HG02970 (cell line): ENCODE data around the gene DNAJA4.

Source experiments
- ATAC-seq: cut with Tn5 transposase; IDR thresholded peaks from one replicate; pipeline ENCODE4 v1.9.1; 2021; ENCODE audit warnings: mild to moderate bottlenecking, moderate library complexity, moderate number of reproducible peaks; ENCODE audit not compliant: unreplicated experiment, low FRiP score

DNAJA4 gene

DNA sequence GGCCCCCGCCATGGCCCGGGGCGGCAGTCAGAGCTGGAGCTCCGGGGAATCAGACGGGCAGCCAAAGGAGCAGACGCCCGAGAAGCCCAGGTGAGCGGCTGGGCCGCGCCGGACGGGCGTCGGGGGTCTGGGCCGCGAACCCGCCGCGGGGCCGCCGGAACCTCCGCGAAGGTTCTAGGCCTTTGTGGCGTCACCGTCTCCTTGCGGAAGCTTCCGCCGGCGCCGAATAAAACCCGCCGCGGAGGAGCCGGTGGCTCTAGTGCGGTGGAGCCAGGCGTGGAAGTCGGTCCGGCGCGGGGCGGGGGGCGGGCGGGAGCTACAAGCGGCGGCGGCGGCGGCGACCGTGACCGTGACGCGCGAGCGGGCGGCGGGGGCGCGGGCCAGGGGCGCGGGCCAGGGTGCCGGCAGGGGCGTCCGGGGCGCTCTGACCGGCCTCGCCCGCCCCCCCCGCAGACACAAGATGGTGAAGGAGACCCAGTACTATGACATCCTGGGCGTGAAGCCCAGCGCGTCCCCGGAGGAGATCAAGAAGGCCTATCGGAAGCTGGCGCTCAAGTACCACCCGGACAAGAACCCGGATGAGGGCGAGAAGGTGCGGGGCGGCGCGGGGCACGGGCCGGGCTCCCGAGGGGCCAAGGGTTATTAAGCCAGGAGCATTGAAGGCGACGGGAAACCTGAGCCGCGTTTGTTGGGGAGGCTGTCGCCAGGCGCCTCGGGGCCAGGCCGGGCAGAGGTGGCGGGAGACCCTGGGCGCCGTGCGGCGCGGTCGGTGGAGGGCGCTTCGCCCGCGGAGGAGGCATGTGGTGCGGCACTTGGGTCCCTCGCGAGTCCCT, at the start of gene DNAJA4:
DNAJA4 (plus strand) TSS at position 259 of the 833 bp plus-strand sequence; CDS start at position 461, 202 bp downstream.
- ATAC-seq = no peak

DNA sequence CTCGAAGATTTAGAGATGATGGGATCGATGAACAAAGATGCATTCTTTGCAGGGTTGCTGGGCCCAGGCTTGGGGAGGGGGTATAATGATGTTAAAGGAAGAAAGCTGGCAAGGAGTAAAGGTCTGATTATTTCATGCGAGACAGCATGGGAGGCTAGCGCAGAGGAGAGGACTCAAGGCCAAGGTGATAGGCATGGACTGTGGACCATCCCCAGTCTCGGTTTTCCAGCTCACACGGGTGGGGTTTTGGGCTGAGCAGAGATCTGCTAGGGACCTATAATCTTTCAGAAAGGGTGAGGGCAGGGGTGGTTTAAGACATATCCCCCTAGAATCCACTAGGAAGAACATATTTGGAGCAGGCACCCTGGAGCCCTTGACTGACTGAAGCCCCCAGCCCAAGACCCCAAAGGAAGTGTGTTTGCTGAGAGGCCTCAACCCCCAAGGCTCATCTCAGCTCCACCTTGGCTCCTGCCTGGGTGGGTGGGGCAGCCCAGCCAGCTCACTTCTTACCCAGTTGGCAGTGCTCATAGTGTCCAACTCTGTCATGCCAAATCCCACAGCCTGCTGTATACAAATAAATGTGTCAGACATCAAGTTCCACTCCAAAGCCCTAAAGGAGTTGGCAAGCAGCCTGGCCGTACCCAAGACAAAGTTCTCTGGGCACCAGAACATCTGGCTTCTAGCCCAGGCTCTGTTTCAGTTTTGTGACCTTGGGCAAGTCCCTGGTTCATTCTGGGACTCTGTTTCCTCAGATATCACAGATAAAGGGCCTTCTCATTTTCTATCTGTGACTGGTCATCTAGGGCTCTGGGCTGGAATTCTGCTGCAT, 47.9 kb upstream of the DNAJA4 start:
- no peak for ATAC-seq

DNA sequence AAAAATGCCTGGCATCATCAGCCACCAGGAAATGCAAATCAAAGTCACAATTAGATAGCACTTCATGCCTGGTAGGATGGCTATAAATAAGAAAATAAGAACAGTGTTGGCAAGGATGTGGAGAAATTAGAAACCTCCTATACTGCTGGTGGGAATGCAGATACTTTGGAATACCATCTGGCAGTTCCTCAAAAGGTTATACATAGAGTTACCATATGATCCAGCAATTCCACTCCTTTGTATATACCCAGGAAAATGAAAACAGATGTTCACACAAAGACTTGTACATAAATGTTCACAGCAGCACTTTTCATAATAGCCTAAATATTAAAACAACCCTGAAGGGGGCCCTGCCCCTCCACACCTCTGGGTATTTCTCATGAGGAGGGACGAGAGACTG, 43.6 kb upstream of the DNAJA4 start:
- no peak for ATAC-seq

- ATAC-seq = no peak
These were observed 41.5 kb upstream of the DNAJA4 start for GRCh38 chr15:78222745-78223395.

DNA sequence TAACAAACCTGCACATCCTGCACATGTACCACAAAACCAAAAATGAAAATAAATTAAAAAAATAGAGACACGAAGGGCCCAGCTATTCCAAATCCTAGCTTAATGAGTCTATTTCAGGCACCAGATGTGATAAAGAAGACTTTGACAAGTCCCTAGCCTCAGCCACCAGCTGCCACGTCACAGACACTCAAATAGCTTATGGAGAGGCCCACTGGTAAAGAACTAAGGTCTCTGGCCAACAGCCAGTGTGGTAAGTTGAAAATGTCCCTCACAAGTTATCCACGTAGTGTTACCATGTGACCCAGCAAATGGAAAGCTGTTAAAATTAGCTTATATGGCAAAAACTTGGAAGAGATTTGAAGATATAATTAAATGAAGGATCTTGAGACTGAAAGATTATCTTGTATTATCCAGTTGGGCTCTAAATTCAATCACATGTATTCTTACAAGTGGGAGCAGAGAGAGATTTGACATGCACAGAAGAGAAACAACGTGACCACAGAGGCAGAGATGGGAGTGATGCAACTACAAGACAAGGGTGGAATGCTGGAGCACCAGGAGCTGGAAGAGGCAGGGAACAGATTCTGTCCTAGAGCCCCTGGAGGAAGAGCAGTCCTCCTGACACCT, 40.9 kb upstream of the DNAJA4 start:
- ATAC-seq = no peak

- ATAC-seq = no peak
These were observed 40.3 kb upstream of the DNAJA4 start for GRCh38 chr15:78224023-78224411.

DNA sequence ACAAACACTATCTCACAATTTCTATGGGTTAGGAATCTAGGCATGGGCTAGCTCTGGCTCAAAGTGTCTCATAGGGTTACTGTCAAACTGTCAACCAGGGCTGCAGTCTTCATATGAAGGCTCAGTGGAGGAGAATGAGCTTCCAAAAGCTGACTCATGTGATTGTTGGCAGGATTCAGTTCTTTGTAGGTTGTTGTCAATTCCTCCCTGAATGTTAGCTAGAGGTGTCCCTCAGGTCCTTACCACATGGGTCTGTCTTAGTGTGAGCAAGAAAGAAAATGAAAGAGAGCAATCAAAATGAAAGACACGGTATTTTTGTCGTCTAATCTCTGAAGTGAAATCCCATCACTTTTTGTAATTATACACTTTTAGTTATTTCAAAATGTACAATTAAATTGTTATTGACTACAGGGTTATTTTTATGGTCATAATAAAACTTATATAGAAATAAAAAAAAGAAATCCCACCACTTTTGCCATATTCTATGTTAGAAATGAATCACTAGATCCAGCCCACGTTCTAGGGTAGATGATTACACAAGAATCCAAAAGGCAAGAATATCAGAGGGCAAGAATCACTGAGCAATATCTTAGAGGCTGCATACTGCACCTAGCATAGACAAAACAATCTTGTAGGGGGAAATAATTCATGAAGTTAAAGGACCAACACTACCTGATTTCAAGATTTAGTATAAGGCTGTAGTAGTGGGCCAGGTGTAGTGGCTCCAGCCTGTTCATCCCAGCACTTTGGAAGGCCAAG, 38.4 kb upstream of the DNAJA4 start:
- ATAC-seq = no peak

GRCh38 chr15:78228356-78228996, 35.9 kb upstream of the DNAJA4 start:
- no peak for ATAC-seq

DNA sequence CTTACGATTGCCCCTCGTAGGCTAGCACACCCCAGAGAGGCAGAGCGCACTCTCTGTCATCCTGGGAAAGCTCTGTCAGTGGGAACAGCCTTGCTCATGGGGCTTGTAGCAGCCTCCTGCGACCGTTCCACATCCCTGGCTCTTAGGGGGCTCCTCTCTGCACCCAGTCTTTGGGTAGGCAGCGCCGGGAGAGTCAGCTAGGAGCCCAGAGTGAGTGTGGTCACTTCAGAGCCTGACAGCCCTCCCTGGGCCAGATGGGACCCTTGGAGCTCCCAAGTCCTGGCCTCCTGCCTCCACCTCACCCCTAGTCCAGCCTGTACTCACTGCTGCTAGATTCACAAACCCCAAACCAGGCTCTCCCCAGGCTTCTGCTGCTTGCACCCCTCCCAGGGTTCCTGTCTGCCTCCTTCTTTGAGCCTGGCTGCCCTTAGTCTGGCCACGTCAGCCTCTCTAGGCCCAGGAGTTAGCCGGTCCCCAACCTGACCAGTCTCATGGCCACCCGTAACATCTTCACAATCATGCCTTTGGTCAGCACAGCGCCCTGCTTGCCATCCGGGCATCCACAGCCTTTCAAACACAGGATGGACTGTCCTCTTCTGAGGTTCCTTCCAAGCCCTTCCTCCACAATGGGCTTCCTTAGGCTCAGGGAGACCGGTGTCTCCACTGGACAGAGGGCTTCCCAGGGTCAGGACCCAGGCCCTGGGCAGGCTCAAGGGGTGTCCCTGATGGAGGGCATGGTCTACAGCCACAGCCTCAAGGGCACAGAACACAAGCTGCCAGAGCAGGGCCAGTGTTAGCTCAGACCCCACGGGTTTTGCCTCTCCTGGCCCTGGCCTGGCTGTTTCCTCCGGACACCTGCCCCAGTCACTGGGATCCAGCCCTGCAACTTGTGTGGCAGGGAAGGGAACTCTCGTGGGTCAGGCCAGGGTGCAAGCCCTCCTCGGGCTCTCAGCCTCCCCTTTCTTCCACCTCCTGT, 34.6 kb upstream of the DNAJA4 start:
- ATAC-seq = no peak

- ATAC-seq = no peak
These were observed 31.4 kb upstream of the DNAJA4 start for GRCh38 chr15:78232951-78233350.

GRCh38 chr15:78233496-78233895, 30.9 kb upstream of the DNAJA4 start:
- no peak for ATAC-seq

GRCh38 chr15:78234515-78235040, 29.8 kb upstream of the DNAJA4 start, which contains the start of gene ACSBG1:
TSS of gene ACSBG1 (minus strand) at chr15:78234565. CDS start at chr15:78234501, 64 bp downstream.
- no peak for ATAC-seq

DNA sequence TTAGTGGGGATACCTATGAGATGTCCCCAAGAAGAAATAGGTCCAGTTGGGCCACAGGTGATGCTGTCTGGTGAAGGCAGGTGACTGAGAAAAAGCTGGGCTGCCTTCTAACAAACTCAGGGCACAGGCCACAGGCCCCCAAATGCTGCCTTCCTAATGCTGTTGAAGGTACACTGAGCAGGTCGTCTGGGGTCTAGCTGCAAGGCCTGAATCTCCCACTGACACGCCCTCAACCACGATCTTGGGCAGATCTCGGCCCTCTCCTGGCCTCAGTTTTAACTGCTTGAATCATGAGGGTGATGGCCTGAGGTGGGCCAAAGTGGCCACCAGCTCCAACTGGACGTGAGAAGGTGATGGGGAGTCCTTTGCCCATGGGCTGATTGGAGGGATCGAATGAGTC, 27.9 kb upstream of the DNAJA4 start:
- ATAC-seq = no peak

DNA sequence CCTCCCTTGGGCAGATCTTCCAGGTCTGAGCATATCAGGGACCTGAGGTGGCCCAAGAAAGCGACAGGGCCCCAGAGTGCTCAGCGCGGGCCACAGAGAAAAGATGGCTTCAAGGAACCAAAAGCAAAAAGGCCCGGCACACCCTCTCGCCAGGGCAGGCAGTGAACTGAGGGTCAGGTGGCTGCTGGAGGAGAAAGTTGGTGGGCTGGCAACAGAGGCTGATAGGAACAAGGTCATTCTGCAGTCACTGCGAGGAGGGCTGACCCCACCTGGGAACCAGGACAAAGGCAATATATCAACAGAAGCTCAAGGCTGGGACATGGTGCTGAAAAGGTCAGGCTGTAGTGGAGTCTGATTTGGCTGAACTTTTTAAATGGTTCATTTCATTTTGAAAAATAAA, 27.2 kb upstream of the DNAJA4 start:
- no peak for ATAC-seq

DNA sequence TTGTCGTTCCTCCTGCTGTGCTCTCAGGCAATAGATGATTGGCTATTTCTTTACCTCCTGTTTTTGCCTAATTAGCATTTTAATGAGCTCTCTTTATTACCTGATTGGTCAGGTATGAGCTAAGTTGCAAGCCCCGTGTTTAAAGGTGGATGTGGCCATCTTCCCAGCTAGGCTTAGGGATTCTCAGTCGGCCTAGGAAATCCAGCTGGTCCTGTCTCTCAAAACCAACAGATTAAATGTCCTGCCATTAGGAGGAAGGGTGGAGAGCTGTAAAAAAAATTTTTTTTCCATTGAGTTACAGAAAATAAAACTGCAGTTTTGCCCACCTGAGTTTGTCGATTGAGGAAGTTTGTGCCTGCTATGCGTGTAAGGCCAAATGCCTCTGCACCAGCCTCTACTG, 24.6 kb upstream of the DNAJA4 start:
- no peak for ATAC-seq

GRCh38 chr15:78241017-78241416, 23.3 kb upstream of the DNAJA4 start:
- ATAC-seq = peak; percentile 49

DNA sequence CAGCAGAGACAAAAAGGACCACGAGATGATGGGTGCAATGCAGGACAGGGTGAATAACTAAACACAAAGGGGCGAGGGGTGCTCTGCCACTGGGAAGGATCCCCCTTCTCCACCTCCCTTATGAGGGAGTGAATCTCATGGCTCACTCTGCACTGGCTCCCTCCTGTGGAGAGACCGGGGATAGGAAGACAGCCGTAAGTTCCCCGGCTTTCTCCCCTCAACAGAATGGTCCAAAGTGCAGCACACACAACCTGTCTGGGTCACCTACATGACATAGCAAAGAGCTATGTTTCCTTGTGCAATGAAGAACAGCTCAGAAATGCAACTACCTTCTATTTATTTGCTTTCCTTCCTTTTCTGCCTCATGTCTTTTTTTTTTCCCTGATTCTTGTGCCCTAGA, 22.2 kb upstream of the DNAJA4 start:
- ATAC-seq = no peak

GRCh38 chr15:78243058-78243457, 21.3 kb upstream of the DNAJA4 start:
- ATAC-seq = no peak
